Neutrophil (primary cell): ENCODE data around the gene PNMA8C.
"Not testable (repeated sequence)": the region's sequence is repeated elsewhere in the genome, so short reads cannot be mapped to it uniquely, and the experiment has no call there.

ENCODE experiments used
- H3K27ac ChIP-seq: fragments of 200-600 bp; sonication (generic); 2 replicates; pipeline ENCODE4 v1.5.1; 2016; ENCODE audit warnings: mild to moderate bottlenecking, moderate library complexity
- H3K27me3 ChIP-seq: fragments of 200-600 bp; sonication (generic); 2 replicates; pipeline ENCODE4 v1.6.0; 2016; ENCODE audit warnings: mild to moderate bottlenecking
- H3K36me3 ChIP-seq: fragments of 200-600 bp; sonication (generic); 2 replicates; pipeline ENCODE4 v1.5.1; 2017
- H3K4me1 ChIP-seq, 2 experiments: fragments of 200-600 bp in 1 of 2; sonication (generic) in 1 of 2; 1 replicate in 1 of 2; 2 replicates in 1 of 2; pipeline versions ENCODE4 v1.5.1 to v1.6.1; 2013 to 2016; ENCODE audit warnings: low read depth in 1 of 2, low read length in 1 of 2, mild to moderate bottlenecking in 1 of 2, moderate library complexity in 1 of 2; ENCODE audit not compliant: control insufficient read depth in 1 of 2, insufficient read depth in 1 of 2
- H3K4me3 ChIP-seq, 2 experiments: fragments of 200-600 bp in 1 of 2; sonication (generic) in 1 of 2; 1 replicate in 1 of 2; 2 replicates in 1 of 2; pipeline ENCODE4 v1.5.1; 2013 to 2016; ENCODE audit warnings: low read depth in 1 of 2, low read length in 1 of 2, mild to moderate bottlenecking in 1 of 2, moderate library complexity in 1 of 2
- H3K9me3 ChIP-seq: fragments of 200-600 bp; sonication (generic); 2 replicates; pipeline ENCODE4 v1.5.1; 2016
- TF ChIP-seq, protein P1 (sequence below): fragments of 200-600 bp; sonication (generic); IDR thresholded peaks from 2 replicates; pipeline ENCODE4 v1.5.1; 2016; ENCODE audit warnings: antibody characterized with exemption

The PNMA8C gene

DNA sequence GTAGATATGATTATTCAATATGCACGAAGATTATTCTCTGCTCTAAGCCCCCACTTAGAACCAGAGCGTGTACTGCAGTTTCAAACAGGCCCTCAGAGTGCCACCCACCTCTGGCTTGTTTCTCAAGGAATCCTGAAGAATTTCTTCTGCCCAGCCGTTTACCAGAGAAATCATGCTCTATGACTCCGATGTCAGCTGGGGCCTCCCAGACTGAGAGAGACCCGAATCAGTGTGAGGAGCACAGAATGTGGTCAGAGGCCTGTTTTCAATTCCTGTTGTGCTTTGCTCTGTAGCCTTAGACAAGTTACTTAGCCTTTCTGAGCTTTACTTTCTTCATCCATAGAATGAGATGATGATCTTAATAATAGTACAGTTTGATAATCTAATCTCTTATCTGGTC lies 5.5 kb downstream of the PNMA8C start:
- H3K27me3 ChIP-seq = peaks cover 58% of the 10 kb centered on the region
- no peaks in the 10 kb centered on the region for H3K9me3 ChIP-seq
- H3K27ac ChIP-seq = no peak overlapping the region
- H3K4me1 ChIP-seq = no peaks in the 10 kb centered on the region
- no peaks in the 10 kb centered on the region for H3K36me3 ChIP-seq
- no peak overlapping the region for H3K4me3 ChIP-seq
- TF ChIP-seq, protein P1, sequence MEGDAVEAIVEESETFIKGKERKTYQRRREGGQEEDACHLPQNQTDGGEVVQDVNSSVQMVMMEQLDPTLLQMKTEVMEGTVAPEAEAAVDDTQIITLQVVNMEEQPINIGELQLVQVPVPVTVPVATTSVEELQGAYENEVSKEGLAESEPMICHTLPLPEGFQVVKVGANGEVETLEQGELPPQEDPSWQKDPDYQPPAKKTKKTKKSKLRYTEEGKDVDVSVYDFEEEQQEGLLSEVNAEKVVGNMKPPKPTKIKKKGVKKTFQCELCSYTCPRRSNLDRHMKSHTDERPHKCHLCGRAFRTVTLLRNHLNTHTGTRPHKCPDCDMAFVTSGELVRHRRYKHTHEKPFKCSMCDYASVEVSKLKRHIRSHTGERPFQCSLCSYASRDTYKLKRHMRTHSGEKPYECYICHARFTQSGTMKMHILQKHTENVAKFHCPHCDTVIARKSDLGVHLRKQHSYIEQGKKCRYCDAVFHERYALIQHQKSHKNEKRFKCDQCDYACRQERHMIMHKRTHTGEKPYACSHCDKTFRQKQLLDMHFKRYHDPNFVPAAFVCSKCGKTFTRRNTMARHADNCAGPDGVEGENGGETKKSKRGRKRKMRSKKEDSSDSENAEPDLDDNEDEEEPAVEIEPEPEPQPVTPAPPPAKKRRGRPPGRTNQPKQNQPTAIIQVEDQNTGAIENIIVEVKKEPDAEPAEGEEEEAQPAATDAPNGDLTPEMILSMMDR = no peak

- TF ChIP-seq, protein P1 = no peak
- Histone ChIP-seq H3K27ac (no peak overlapping the region), H3K4me1 (no peaks in the 10 kb centered on the region), H3K27me3 (peaks cover 58% of the 10 kb centered on the region), H3K36me3 (no peaks in the 10 kb centered on the region), H3K4me3 (no peak overlapping the region), H3K9me3 (no peaks in the 10 kb centered on the region)
Observed at GRCh38 chr19:46422344-46422743, 6.4 kb downstream of the PNMA8C start.

DNA sequence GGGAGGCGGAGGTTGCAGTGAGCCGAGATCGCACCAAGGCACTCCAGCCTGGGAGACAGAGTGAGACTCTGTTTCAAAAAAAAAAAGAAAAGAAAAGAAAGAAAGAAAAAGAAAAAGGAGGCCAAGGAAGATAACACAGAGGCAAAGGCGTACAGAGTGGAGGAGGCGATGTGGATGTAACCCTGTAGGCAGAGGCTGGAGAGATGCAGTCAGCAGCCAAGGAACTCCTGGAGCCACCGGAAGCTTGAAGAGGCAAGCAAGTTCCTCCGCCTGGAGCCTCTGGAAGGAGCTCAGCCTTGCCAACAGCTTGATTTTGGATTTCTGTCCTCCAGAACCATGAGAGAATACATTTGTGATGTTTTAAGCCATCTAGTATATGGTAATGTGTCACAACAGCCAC lies 8.7 kb downstream of the PNMA8C start:
- H3K4me3 ChIP-seq = no peak overlapping the region
- H3K9me3 ChIP-seq = no peaks in the 10 kb centered on the region
- H3K4me1 ChIP-seq = no peaks in the 10 kb centered on the region
- no peak overlapping the region for H3K27ac ChIP-seq
- TF ChIP-seq, protein P1 = no peak
- peaks cover 58% of the 10 kb centered on the region for H3K27me3 ChIP-seq
- H3K36me3 ChIP-seq = no peaks in the 10 kb centered on the region

DNA sequence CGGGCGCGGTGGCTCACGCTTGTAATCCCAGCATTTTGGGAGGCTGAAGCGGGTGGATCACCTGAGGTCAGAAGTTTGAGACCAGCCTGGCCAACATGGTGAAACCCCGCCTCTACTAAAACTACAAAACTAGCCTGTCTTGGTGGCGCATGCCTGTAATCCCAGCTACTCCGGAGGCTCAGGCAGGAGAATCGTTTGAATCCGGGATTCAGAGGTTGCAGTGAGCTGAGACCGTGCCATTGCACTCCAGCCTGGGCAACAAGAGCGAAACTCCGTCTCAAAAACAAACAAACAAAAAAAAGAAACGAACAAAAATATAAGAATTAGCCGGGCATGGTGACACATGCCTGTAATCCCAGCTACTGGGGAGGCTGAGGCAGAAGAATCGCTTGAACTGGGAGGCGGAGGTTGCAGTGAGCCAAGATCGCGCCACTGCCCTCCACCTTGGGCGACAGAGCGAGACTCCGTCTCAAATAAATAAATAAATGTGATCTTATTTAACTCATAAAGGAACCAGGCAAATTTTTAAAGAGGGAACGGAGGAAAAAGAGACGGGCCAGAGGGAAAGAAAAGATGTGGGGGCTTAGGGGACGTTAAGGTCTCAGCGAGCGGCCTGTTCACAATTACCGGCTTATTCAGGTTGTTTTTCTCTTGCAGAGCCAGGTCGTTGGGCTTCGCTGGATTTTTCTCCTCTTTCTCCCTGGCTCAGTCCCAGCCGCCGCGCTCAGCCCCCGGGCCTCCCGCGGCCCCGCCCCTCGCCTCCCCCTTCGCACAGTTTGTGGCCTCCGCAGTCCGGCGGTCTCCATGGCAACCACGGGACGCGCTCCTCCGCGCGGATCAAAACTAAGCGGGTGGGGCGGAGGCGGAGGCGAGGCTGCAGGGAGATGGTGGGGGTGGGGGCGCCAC lies 12.7 kb downstream of the PNMA8C start:
- not testable (repeated sequence) for H3K4me3 ChIP-seq
- H3K27me3 ChIP-seq = peaks cover 83% of the 10 kb centered on the region

GRCh38 chr19:46414899-46415298 lies 13.8 kb downstream of the PNMA8C start:
- H3K27ac ChIP-seq, H3K36me3 ChIP-seq, H3K4me1 ChIP-seq, H3K9me3 ChIP-seq, H3K4me3 ChIP-seq: not testable (repeated sequence)
- peaks cover 95% of the 10 kb centered on the region for H3K27me3 ChIP-seq

More for the DNA sequence above, 12.7 kb downstream of the PNMA8C start:
- not testable (repeated sequence) for H3K9me3 ChIP-seq, H3K27ac ChIP-seq, H3K4me1 ChIP-seq, H3K36me3 ChIP-seq

DNA sequence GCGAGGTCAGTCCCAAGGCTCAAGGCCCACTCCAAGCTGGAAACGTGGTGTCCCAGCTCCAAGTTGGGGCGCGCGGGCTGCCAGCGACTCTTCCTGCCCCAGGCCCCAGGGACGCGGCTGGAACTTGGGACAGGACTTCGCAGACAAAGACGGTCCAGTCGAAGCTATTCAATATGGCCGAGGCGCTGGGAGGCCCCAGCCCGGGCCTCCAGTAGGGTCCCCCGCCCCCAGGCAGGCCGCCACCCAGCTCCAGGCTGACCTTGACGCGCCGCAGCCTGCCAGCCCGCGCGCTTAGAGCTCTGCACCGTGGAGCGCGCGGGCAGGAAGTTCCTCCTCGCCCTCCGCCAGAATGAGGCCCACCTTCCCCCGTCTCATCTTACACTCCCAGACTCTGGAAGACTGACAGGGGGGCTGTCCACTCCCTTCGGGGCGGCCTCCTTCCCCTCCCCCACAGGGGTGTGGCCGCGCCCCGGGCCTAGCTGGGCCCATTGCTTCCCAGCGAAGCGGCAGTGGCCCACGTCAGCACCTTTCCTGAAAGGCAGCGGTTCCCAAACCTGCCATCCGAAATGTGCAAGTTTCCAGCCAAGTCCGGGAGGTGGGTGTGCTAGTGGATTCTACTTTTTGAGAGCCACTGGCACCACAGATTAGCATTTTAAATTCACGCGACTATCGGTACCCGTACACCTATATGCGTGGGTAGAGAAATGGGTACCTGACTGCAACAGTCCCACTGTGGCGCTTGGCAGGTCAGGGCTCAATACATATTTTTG lies 15.3 kb downstream of the PNMA8C start, which contains the start of gene CCDC8:
CCDC8 (minus strand) TSS at position 303 of the 770 bp plus-strand sequence. CDS start 754 bp downstream, outside the sequence.
- H3K36me3 ChIP-seq = no peaks in the 10 kb centered on the region
- H3K4me1 ChIP-seq = no peaks in the 10 kb centered on the region
- TF ChIP-seq, protein P1 = no peak
- H3K4me3 ChIP-seq = no peak within 1 kb of the TSS
- no peak within 1 kb of the TSS for H3K27ac ChIP-seq
- H3K27me3 ChIP-seq = peaks cover 98% of the 10 kb centered on the region
- no peaks in the 10 kb centered on the region for H3K9me3 ChIP-seq
